Left ventricle myocardium inferior (tissue), 1 donor: Measurements from ENCODE around the gene KIAA1549. TPM values are rescaled to one million over a fixed set of nuclear protein-coding genes. Genes with fewer than 3 reads are reported as not detected.

ENCODE experiments used
- DNase-seq: peaks from one replicate; pipeline ENCODE4 v3.0.0-alpha.2; 2020
- H3K27ac ChIP-seq: fragments of 200-600 bp; replicated peaks from 2 replicates; pipeline ENCODE4 v1.8.0; 2021
- H3K27me3 ChIP-seq: fragments of 200-600 bp; 2 replicates; pipeline ENCODE4 v1.8.0; 2021; ENCODE audit warnings: low read depth
- H3K36me3 ChIP-seq: fragments of 200-600 bp; 2 replicates; pipeline ENCODE4 v1.8.0; 2021
- H3K4me1 ChIP-seq: fragments of 200-600 bp; 2 replicates; pipeline ENCODE4 v1.8.0; 2021
- H3K4me3 ChIP-seq: fragments of 200-600 bp; 2 replicates; pipeline ENCODE4 v1.8.0; 2021; ENCODE audit warnings: mild to moderate bottlenecking, moderate library complexity
- H3K9me3 ChIP-seq: fragments of 200-600 bp; replicated peaks from 2 replicates; pipeline ENCODE4 v1.8.0; 2021
- CTCF ChIP-seq: fragments of 200-600 bp; IDR thresholded peaks from 2 replicates; pipeline ENCODE4 v1.8.0; 2021; ENCODE audit warnings: antibody characterized with exemption, mild to moderate bottlenecking, borderline replicate concordance
- intact Hi-C: fragments of 100-400 bp; cut with micrococcal nuclease; formaldehyde crosslinking; loops from one replicate; pipeline ENCODE4 v1.11.0; 2022
- total RNA-seq: library from RNA; stranded (reverse); fragmentation: NEBNext Ultra II Directional; extraction: Animal tissue kit (Norgen Biotek cat#: 25700); gene quantifications from one replicate; pipeline ENCODE4 v1.2.1, GENCODE V29; 2021
- donor health status: DM: no; HTN: yes; CAD: no; lungs with severe emphysema.

KIAA1549 gene
- total RNA-seq, 1 donor from 2014 or later = 2.1 TPM

- H3K9me3 ChIP-seq = no peaks in the 10 kb centered on the region
- no peaks in the 10 kb centered on the region for H3K27me3 ChIP-seq
- H3K27ac ChIP-seq = no peak overlapping the region
- intact Hi-C loops = no loop called here
- H3K36me3 ChIP-seq = no peaks in the 10 kb centered on the region
- H3K4me3 ChIP-seq = no peak overlapping the region
- no peak for DNase-seq
- TF ChIP-seq CTCF = no peak
- peaks cover 20% of the 10 kb centered on the region for H3K4me1 ChIP-seq
These were observed 48.8 kb downstream of the KIAA1549 start for GRCh38 chr7:138932427-138932826.

- Histone ChIP-seq H3K4me3 (no peak overlapping the region), H3K36me3 (no peaks in the 10 kb centered on the region), H3K4me1 (peaks cover 8% of the 10 kb centered on the region), H3K27me3 (no peaks in the 10 kb centered on the region), H3K27ac (no peak overlapping the region), H3K9me3 (no peaks in the 10 kb centered on the region)
- intact Hi-C loops = no loop called here
- no peak for TF ChIP-seq CTCF
- no peak for DNase-seq
These were observed 51.2 kb downstream of the KIAA1549 start for GRCh38 chr7:138929969-138930368.

- DNase-seq = no peak
- H3K36me3 ChIP-seq = no peaks in the 10 kb centered on the region
- TF ChIP-seq CTCF = no peak
- no peak overlapping the region for H3K4me3 ChIP-seq
- H3K27me3 ChIP-seq = no peaks in the 10 kb centered on the region
- no peaks in the 10 kb centered on the region for H3K4me1 ChIP-seq
- no peak overlapping the region for H3K27ac ChIP-seq
- intact Hi-C loops = no loop called here
- H3K9me3 ChIP-seq = no peaks in the 10 kb centered on the region
These were observed 55.0 kb downstream of the KIAA1549 start for GRCh38 chr7:138926241-138926612.

- DNase-seq = no peak
- TF ChIP-seq CTCF = no peak
- no peaks in the 10 kb centered on the region for H3K27me3 ChIP-seq
- H3K4me3 ChIP-seq = no peak overlapping the region
- intact Hi-C loops = no loop called here
- no peaks in the 10 kb centered on the region for H3K4me1 ChIP-seq
- H3K36me3 ChIP-seq = no peaks in the 10 kb centered on the region
- H3K9me3 ChIP-seq = no peaks in the 10 kb centered on the region
- H3K27ac ChIP-seq = no peak overlapping the region
These were observed 56.5 kb downstream of the KIAA1549 start for GRCh38 chr7:138924501-138925225.

- no peaks in the 10 kb centered on the region for H3K9me3 ChIP-seq
- no peak overlapping the region for H3K27ac ChIP-seq
- H3K36me3 ChIP-seq = peaks cover 6% of the 10 kb centered on the region
- no peaks in the 10 kb centered on the region for H3K4me1 ChIP-seq
- no peaks in the 10 kb centered on the region for H3K27me3 ChIP-seq
- no peak overlapping the region for H3K4me3 ChIP-seq
- no peak for DNase-seq
- TF ChIP-seq CTCF = no peak
- intact Hi-C loops = no loop called here
These were observed 59.9 kb downstream of the KIAA1549 start for GRCh38 chr7:138921277-138921676.
